Measurements from ENCODE around the gene GPR3.

- TF ChIP-seq, protein P1, sequence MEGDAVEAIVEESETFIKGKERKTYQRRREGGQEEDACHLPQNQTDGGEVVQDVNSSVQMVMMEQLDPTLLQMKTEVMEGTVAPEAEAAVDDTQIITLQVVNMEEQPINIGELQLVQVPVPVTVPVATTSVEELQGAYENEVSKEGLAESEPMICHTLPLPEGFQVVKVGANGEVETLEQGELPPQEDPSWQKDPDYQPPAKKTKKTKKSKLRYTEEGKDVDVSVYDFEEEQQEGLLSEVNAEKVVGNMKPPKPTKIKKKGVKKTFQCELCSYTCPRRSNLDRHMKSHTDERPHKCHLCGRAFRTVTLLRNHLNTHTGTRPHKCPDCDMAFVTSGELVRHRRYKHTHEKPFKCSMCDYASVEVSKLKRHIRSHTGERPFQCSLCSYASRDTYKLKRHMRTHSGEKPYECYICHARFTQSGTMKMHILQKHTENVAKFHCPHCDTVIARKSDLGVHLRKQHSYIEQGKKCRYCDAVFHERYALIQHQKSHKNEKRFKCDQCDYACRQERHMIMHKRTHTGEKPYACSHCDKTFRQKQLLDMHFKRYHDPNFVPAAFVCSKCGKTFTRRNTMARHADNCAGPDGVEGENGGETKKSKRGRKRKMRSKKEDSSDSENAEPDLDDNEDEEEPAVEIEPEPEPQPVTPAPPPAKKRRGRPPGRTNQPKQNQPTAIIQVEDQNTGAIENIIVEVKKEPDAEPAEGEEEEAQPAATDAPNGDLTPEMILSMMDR (CRISPR knock-in tag; IDR thresholded peaks at IDR 0.05) = no peak
- TF ChIP-seq ZNF747 (CRISPR knock-in tag; IDR thresholded peaks at IDR 0.05; ENCODE audit: borderline replicate concordance) = no peak
- no peak for TF ChIP-seq POLR2A (IDR thresholded peaks at IDR 0.05; ENCODE audit: insufficient read depth in 1 of 2, low read depth in 2 of 2, low read length in 2 of 2)
- no peak for TF ChIP-seq HMG20A (CRISPR knock-in tag; IDR thresholded peaks at IDR 0.05; ENCODE audit: borderline replicate concordance)
Measured at GRCh38 chr1:27346357-27346756, 46.1 kb upstream of the GPR3 start.
